ENCODE measurements around the gene RBM34.
"Not testable (repeated sequence)": the region's sequence is repeated elsewhere in the genome, so short reads cannot be mapped to it uniquely, and the experiment has no call there.

RBM34 gene

GRCh38 chr1:235091319-235092044 is 69.6 kb downstream of the RBM34 start:
- DNase-seq: not testable (repeated sequence)

GRCh38 chr1:235090406-235091069 is 70.5 kb downstream of the RBM34 start:
- no peak for DNase-seq

DNA sequence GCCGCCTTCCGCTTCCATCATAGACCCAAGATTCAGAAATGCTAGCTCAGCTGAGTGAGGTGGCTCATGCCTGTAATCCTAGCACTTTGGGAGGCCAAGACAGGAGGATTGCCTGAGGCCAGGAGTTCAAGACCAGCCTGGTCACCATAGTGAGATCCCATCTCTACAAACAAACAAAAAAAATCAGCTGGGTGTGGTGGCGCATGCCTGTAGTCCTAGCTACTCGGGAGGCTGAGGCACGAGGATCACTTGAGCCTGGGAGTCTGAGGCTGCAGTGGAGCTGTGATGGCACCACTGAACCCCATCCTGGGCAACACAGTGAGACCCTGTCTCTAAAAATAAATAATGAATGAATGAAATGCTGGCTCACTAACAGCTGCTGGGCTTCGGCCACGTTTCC is 72.1 kb downstream of the RBM34 start:
- no peak for DNase-seq

DNA sequence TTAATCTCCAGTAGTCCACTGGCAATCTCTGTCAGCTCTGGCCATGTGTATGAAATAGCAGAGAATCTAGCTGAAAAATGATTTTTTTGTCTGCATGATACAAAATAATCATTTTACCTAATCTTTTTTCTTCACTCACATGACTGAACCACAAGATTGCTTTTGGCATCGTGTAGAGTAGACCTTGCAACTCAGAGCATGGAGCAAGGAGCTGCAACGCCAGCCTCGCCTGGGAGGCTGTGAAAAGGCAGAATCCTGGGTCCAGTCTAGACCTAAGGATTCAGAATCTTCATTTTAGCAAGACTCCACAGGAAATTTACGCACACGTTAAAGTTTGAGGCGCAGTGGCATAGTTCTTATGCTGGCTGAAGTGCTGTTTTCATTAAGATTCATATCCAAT is 72.6 kb downstream of the RBM34 start:
- no peak for DNase-seq

GRCh38 chr1:235087906-235088305 is 73.1 kb downstream of the RBM34 start:
- no peak for DNase-seq

DNA sequence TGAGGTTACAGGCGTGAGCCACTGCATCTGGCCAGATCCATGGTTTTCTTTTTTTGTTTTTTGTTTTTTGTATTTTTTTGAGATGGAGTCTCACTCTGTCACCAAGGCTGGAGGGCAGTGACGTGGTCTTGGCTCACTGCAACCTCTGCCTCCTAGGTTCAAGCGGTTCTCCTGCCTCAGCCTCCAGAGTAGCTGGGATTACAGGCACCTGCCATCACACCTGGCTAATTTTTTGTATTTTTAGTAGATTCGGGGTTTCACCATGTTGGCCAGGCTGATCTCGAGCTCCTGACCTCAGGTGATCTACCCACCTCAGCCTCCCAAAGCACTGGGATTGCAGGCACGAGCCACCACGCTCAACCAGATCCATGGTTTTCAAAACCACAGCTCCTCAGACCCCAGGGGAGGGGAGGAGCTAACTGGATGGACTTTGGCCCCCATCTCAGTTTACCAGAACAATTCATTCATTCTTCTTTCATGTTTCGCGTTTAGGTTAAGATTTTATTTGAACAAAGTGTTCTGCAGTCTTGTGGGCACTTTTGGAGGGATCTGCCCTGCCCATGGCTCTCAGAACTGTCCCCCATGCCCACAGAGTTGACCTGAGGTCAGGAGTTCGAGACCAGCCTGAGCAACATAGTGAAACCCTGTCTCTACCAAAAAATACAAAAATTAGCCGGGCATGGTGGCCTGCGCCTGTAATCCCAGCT is 75.5 kb downstream of the RBM34 start:
- not testable (repeated sequence) for DNase-seq
